ENCODE results near the gene PSMA7. TPM values are rescaled to one million over a fixed set of nuclear protein-coding genes. Genes with fewer than 3 reads are reported as not detected.

Gene PSMA7
- total RNA-seq: 100 to 1,000 TPM; 333 to 352 TPM

DNA sequence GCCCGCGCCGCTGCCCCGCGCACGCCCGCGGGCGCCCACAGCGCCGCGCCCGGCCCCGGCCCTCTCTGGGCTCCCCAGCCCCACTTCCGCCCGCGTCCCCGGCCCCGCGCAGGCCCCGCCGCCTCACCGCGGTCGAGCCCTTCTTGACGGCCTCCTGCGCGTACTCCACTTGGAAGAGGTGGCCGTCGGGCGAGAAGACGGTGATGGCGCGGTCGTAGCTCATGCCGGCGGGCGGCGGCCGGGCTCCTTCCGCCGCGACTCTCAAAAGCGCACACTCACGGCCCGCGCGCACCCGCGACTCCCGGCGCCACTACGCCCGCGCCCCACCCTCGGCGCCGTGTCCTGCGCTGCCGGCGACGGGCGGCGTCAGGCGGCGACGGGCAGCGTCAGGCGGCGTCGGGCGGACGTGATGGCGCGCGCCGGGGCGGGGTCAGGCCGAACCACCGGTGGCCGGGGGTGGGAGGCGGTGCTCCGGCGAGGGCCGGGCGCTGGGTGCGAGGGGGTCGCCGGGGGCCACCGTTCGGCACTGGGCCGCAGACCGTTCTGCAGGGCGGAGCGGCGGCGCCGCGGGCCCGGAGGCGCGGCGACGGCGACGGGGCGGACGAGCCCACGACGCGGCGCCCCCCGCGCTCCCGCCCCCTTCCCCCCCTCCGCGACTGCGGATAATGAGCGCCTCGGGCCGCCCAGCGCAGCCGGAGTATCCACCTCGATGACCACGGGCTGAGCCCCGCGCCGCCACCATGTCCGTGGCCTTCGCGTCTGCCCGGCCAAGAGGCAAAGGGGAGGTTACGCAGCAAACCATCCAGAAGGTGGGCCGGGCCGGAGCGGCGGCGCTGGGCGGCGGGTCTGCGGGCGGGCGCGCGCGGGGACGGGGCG is at the start of gene PSMA7, which contains the start of gene SS18L1:
Gene PSMA7, minus strand, starts transcription at position 314 of the 876 bp plus-strand sequence. Its CDS starts 91 bp downstream, at position 223.
Gene SS18L1, plus strand, starts transcription at position 689 of the 876 bp plus-strand sequence. Its CDS starts 52 bp downstream, at position 741.
- H3K4me1 Mint-ChIP-seq (ENCODE audit: low read depth): peaks cover 42% of the 10 kb centered on the region

DNA sequence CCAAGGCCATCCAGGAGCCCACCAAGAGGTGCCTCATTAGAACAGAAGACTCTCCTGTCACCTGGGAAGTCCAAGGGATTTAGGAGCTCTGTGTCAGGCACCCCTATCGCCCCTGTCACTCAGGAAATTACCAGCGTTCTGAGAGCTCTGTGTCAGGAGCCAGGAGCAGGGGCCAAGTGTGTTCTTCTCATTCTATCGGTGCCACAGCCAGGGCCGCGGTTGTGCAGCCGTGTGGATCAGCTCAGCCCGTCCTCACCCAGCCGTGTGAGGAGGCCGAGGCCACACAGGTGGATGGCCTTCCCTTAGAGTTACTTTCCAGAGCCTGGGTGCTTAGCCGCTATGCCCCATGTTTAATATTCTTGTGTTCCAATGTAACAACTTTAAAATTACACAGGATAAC is 49.4 kb upstream of the PSMA7 start:
- DNase-seq (no peak), ATAC-seq (no peak)
- POLR2A ChIA-PET: no interaction called here
- no peaks in the 10 kb centered on the region for H3K9me3 Mint-ChIP-seq (ENCODE audit: insufficient read depth)
- peaks cover 16% of the 10 kb centered on the region for H3K4me1 Mint-ChIP-seq (ENCODE audit: low read depth)
- no peak overlapping the region for H3K27ac Mint-ChIP-seq
- CTCF ChIA-PET: no interaction called here
- no peak overlapping the region for H3K4me3 Mint-ChIP-seq
- H3K36me3 Mint-ChIP-seq (ENCODE audit: low read depth): peaks cover 22% of the 10 kb centered on the region
- no peaks in the 10 kb centered on the region for H3K27me3 Mint-ChIP-seq (ENCODE audit: low read depth)

More for the DNA sequence above, at the start of gene PSMA7, which contains the start of gene SS18L1:
- ATAC-seq (peak; percentile 87), DNase-seq (peak; percentile 87)
- CTCF ChIA-PET: interaction anchor here (1.0 to 1.7 kb wide), 2 partner anchors 16 to 132 kb away, joined by 3 to 6 read pairs; no protein-coding TSS in a partner anchor
- H3K36me3 Mint-ChIP-seq (ENCODE audit: low read depth): peaks cover 48% of the 10 kb centered on the region
- H3K4me3 Mint-ChIP-seq: peak within 1 kb of the TSS; percentile 87
- peak within 1 kb of the TSS; percentile 92 for H3K27ac Mint-ChIP-seq
- H3K9me3 Mint-ChIP-seq (ENCODE audit: insufficient read depth): no peaks in the 10 kb centered on the region
- POLR2A ChIA-PET: interaction anchor here (1.0 to 4.3 kb wide), 7 partner anchors 9 to 243 kb away, joined by 3 to 21 read pairs (median 7); partner anchors contain the start of genes LSM14B, MTG2 and TAF4
- H3K27me3 Mint-ChIP-seq (ENCODE audit: low read depth): no peaks in the 10 kb centered on the region

DNA sequence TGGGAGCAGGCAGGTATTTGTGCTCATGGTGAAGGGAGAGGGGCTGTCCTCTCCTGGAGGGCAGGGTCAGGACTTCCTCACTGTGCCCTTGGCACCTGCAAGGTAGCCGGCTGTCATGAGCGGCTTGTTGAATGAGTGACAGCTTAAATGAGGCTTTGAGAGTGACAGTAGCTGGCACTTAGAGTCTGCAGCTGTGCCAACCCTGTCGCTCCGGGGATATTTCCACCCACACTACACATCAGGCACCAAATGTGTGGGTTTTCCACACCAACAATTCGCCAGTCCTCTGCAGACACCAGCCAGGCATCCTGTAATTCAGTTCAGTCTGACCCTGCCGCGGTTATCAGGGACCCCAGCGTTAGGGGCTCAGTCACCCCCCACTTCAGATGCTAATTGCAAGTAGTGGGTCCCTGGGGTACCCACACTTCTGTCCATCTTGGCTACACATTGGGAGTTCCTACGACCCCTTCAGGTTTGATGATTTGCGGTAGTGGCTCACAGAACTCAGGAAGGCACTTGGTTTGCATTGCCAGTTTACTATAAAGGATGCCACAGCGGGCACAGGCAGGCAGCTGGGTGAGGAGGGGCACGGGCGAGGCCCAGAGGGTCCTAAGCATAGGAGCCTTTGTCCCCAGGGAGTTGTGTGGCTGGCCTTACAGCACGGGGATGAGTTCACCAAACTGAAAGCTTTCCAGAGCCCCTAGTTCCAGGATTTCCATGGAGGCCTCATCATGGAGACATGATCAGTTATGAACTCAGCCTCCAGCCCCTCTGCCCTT is 48.8 kb upstream of the PSMA7 start:
- H3K4me1 Mint-ChIP-seq (ENCODE audit: low read depth): peaks cover 19% of the 10 kb centered on the region
- no peaks in the 10 kb centered on the region for H3K9me3 Mint-ChIP-seq (ENCODE audit: insufficient read depth)
- POLR2A ChIA-PET: no interaction called here
- peaks cover 22% of the 10 kb centered on the region for H3K36me3 Mint-ChIP-seq (ENCODE audit: low read depth)
- CTCF ChIA-PET: no interaction called here
- H3K27ac Mint-ChIP-seq: no peak overlapping the region
- H3K4me3 Mint-ChIP-seq: no peak overlapping the region
- no peaks in the 10 kb centered on the region for H3K27me3 Mint-ChIP-seq (ENCODE audit: low read depth)
- DNase-seq: no peak
- ATAC-seq: no peak

GRCh38 chr20:62190639-62191411 is 47.6 kb upstream of the PSMA7 start:
- CTCF ChIA-PET: no interaction called here

DNA sequence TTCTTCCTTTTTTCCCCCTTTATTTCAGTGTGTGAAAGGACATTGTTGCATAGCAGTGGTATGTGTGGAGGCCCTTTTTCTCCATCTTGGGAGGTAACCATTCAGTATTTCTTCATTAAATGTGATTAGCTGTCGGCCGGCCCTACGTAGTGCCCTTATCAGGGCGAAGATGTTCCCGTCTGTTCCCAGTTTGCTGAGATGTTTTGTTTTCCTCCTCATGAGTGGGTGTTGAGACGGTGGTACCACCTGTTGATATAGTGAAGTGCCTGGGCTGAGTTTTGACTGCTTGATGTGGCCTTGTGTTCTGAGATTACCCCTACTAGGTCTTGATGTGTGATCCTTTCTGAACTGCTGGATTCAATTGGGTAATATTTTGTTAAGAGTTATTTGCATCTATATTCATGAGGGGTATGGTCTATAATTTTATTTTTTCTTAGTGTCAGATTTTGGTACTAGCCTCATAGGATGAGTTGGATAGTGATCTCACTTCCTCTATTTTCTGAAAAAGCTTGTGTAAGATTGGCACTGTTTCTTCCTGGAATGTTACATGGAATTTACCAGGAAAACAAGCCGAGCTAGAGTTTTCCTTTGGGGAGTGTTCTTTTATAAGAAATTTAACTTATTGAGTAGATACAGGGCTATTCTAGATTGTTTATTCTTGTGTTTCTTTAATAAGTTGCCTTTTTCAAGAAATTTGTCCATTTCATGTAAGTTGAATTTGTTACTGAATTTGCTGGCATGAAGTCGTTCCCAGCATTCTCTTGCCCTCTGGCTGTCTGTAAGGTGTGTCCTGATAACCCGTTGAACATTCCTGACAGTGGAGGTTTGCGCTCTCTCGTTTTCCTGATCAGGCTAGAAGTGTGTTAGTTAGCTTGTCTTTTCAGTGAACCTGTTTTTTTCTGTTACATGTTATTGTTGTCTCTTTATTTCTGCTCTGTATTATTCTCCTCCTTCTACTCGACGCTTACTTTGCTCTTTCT is 44.0 kb upstream of the PSMA7 start:
- ATAC-seq (no peak), DNase-seq (no peak)
- Mint-ChIP-seq H3K36me3 (ENCODE audit: low read depth) (peaks cover 19% of the 10 kb centered on the region), H3K27me3 (ENCODE audit: low read depth) (no peaks in the 10 kb centered on the region), H3K4me3 (no peak overlapping the region), H3K9me3 (ENCODE audit: insufficient read depth) (no peaks in the 10 kb centered on the region), H3K27ac (no peak overlapping the region), H3K4me1 (ENCODE audit: low read depth) (peaks cover 23% of the 10 kb centered on the region)
- CTCF ChIA-PET: interaction anchor here (0.9 kb wide), 1 partner anchor 10 kb away, joined by 3 read pairs; no protein-coding TSS in a partner anchor
- POLR2A ChIA-PET: no interaction called here

More at GRCh38 chr20:62190639-62191411, 47.6 kb upstream of the PSMA7 start:
- POLR2A ChIA-PET: no interaction called here
- H3K27ac Mint-ChIP-seq: no peak overlapping the region
- ATAC-seq (no peak), DNase-seq (no peak)
- no peaks in the 10 kb centered on the region for H3K27me3 Mint-ChIP-seq (ENCODE audit: low read depth)
- H3K9me3 Mint-ChIP-seq (ENCODE audit: insufficient read depth): no peaks in the 10 kb centered on the region
- no peak overlapping the region for H3K4me3 Mint-ChIP-seq
- H3K36me3 Mint-ChIP-seq (ENCODE audit: low read depth): peaks cover 22% of the 10 kb centered on the region
- H3K4me1 Mint-ChIP-seq (ENCODE audit: low read depth): peaks cover 22% of the 10 kb centered on the region

GRCh38 chr20:62186096-62186426 is 42.9 kb upstream of the PSMA7 start:
- peaks cover 23% of the 10 kb centered on the region for H3K36me3 Mint-ChIP-seq (ENCODE audit: low read depth)
- no peaks in the 10 kb centered on the region for H3K9me3 Mint-ChIP-seq (ENCODE audit: insufficient read depth)
- peaks cover 30% of the 10 kb centered on the region for H3K4me1 Mint-ChIP-seq (ENCODE audit: low read depth)
- POLR2A ChIA-PET: no interaction called here
- no peak overlapping the region for H3K27ac Mint-ChIP-seq
- no peak for DNase-seq
- H3K4me3 Mint-ChIP-seq: no peak overlapping the region
- no peak for ATAC-seq
- H3K27me3 Mint-ChIP-seq (ENCODE audit: low read depth): no peaks in the 10 kb centered on the region
- CTCF ChIA-PET: no interaction called here

- H3K27me3 Mint-ChIP-seq (ENCODE audit: low read depth): no peaks in the 10 kb centered on the region
- H3K36me3 Mint-ChIP-seq (ENCODE audit: low read depth): peaks cover 20% of the 10 kb centered on the region
- H3K4me1 Mint-ChIP-seq (ENCODE audit: low read depth): peaks cover 30% of the 10 kb centered on the region
- no peak for ATAC-seq
- H3K27ac Mint-ChIP-seq: peak overlapping the region; percentile 91
- ChIA-PET CTCF (no interaction called here), POLR2A (interaction anchor here (0.6 to 2.2 kb wide), 3 partner anchors 15 to 141 kb away, joined by 3 to 7 read pairs (median 3); partner anchors contain the start of genes PSMA7 and SS18L1)
- DNase-seq: no peak
- no peaks in the 10 kb centered on the region for H3K9me3 Mint-ChIP-seq (ENCODE audit: insufficient read depth)
- H3K4me3 Mint-ChIP-seq: peak overlapping the region; percentile 90
Observed at GRCh38 chr20:62183426-62184142, 40.4 kb upstream of the PSMA7 start.

- CTCF ChIA-PET: no interaction called here
- peak; percentile 96 for DNase-seq
- Mint-ChIP-seq H3K27me3 (ENCODE audit: low read depth) (no peaks in the 10 kb centered on the region), H3K4me1 (ENCODE audit: low read depth) (peaks cover 30% of the 10 kb centered on the region), H3K4me3 (peak within 1 kb of the TSS; percentile 90), H3K27ac (peak within 1 kb of the TSS; percentile 97), H3K36me3 (ENCODE audit: low read depth) (peaks cover 20% of the 10 kb centered on the region), H3K9me3 (ENCODE audit: insufficient read depth) (no peaks in the 10 kb centered on the region)
- ATAC-seq: peak; percentile 98
- POLR2A ChIA-PET: interaction anchor here (0.6 to 2.2 kb wide), 3 partner anchors 16 to 142 kb away, joined by 3 to 7 read pairs (median 3); partner anchors contain the start of genes PSMA7 and SS18L1
Observed at GRCh38 chr20:62182469-62183425, 39.6 kb upstream of the PSMA7 start, which contains the start of gene MTG2. TSS of gene MTG2 (plus strand) at chr20:62183028. CDS start at chr20:62193421, 10,393 bp downstream.

DNA sequence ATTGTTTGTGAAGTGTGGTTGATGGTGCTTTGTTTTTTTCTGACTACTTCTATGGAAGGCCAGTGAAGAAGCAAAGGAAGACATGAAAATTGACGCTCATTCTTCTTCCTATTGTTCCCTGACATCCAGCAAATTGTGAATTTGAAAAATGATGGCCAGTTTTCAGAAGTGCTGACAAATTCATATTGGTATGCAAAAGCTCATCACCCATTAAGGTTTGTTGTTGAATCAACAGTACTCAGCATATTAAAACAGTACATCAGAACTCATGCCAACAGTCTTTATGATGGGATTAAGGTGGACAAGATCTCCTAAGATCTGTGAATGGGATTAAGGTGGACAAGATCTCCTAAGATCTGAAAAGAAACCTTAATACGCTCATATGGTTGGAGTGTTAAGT is 38.6 kb upstream of the PSMA7 start:
- H3K4me1 Mint-ChIP-seq (ENCODE audit: low read depth): peaks cover 26% of the 10 kb centered on the region
- H3K4me3 Mint-ChIP-seq: peak overlapping the region; percentile 90
- H3K9me3 Mint-ChIP-seq (ENCODE audit: insufficient read depth): no peaks in the 10 kb centered on the region
- no peak for ATAC-seq
- no peaks in the 10 kb centered on the region for H3K27me3 Mint-ChIP-seq (ENCODE audit: low read depth)
- POLR2A ChIA-PET: interaction anchor here (2.2 kb wide), 1 partner anchor 39 kb away, joined by 7 read pairs; the partner anchor contains the start of genes PSMA7 and SS18L1
- no peak for DNase-seq
- peak overlapping the region; percentile 97 for H3K27ac Mint-ChIP-seq
- CTCF ChIA-PET: no interaction called here
- H3K36me3 Mint-ChIP-seq (ENCODE audit: low read depth): peaks cover 20% of the 10 kb centered on the region

Measured in activated CD8-positive, alpha-beta T cell treated with anti-CD3 and anti-CD28 coated beads, Interleukin-2, amount 10 ng/mL, durations not matched to agents 7 days and 5 days (primary cell).